ENCODE results near the gene ERMAP. TPM values are rescaled to one million over a fixed set of nuclear protein-coding genes. Genes with fewer than 3 reads are reported as not detected.
"Not testable (repeated sequence)": the region's sequence is repeated elsewhere in the genome, so short reads cannot be mapped to it uniquely, and the experiment has no call there.

The ERMAP gene
- total and polyA plus RNA-seq, 2 experiments from 2014 or later: 1.2 to 2.2 TPM

- Mint-ChIP-seq H3K27me3 (ENCODE audit: insufficient read depth, low read depth, poor library complexity) (peaks cover 2% of the 10 kb centered on the region), H3K9me3 (peaks cover 21% of the 10 kb centered on the region; the same call in 2 of the 3 replicates), H3K4me1 (no peaks in the 10 kb centered on the region), H3K36me3 (ENCODE audit: low read depth) (peaks cover 27% of the 10 kb centered on the region), H3K27ac (no peak overlapping the region), H3K4me3 (no peak overlapping the region)
- TF ChIP-seq ZNF462 (CRISPR knock-in tag; IDR thresholded peaks at IDR 0.05) (no peak), CTCF (conservative IDR thresholded peaks at IDR 0.05; ENCODE audit: low read depth in 2 of 2) (no peak), STAT1 (IDR thresholded peaks at IDR 0.05; ENCODE audit: unreplicated experiment) (no peak)
- Histone ChIP-seq H3K4me1 (ENCODE audit: insufficient read depth) (no peaks in the 10 kb centered on the region), H3K9me2 (ENCODE audit: insufficient read depth) (no peaks in the 10 kb centered on the region), H3K36me3 (ENCODE audit: insufficient read depth) (0 out of 2 replicates have a peak, but pooled peaks cover 11% of the 10 kb centered on the region), H2AFZ (no peak overlapping the region), H4K20me1 (replicated peaks; ENCODE audit: insufficient read depth) (no peaks in the 10 kb centered on the region), H3K4me2 (no peak overlapping the region), H3K4me3 (no peak overlapping the region), H3F3A (replicated peaks; ENCODE audit: low read depth) (no peaks in the 10 kb centered on the region), H3K27me3 (ENCODE audit: insufficient read depth) (no peaks in the 10 kb centered on the region), H3K27ac (ENCODE audit: low read depth) (no peak overlapping the region), H3K79me2 (replicated peaks; ENCODE audit: insufficient read depth) (no peaks in the 10 kb centered on the region)
- no peak for DNase-seq (ENCODE audit: low spot score)
- ATAC-seq: no peak
Measured at GRCh38 chr1:42807056-42807668, 9.8 kb upstream of the ERMAP start.

- H3K79me2 ChIP-seq (replicated peaks; ENCODE audit: insufficient read depth); H3K36me3 ChIP-seq (ENCODE audit: insufficient read depth); H3K36me3 Mint-ChIP-seq (ENCODE audit: low read depth); H3F3A ChIP-seq (replicated peaks; ENCODE audit: low read depth); H3K4me3 ChIP-seq; ATAC-seq; H3K4me3 Mint-ChIP-seq; DNase-seq (ENCODE audit: low spot score); H3K4me2 ChIP-seq; H3K9me2 ChIP-seq (ENCODE audit: insufficient read depth); H3K27me3 Mint-ChIP-seq (ENCODE audit: insufficient read depth, low read depth, poor library complexity); H4K20me1 ChIP-seq (replicated peaks; ENCODE audit: insufficient read depth); H3K27ac ChIP-seq (ENCODE audit: low read depth); H3K9me3 Mint-ChIP-seq; H3K27ac Mint-ChIP-seq; H3K27me3 ChIP-seq (ENCODE audit: insufficient read depth); H2AFZ ChIP-seq: not testable (repeated sequence)
- peaks cover 10% of the 10 kb centered on the region; the same call in 1 of the 2 replicates for H3K4me1 ChIP-seq (ENCODE audit: insufficient read depth)
- H3K4me1 Mint-ChIP-seq: peaks cover 11% of the 10 kb centered on the region
Measured at GRCh38 chr1:42814815-42815214, 2.1 kb upstream of the ERMAP start.

Data from GM23338 (cell line).